SU-DHL-6 (cell line): Measurements from ENCODE around the gene NREP.

ENCODE experiments used
- EZH2phosphoT487 ChIP-seq: fragments of 200-600 bp; sonication (generic), shearing (Covaris generic); conservative IDR thresholded peaks from 2 replicates; pipeline ENCODE4 v1.6.1; 2018; ENCODE audit warnings: mild to moderate bottlenecking, antibody characterized with exemption, low read length, moderate library complexity, mixed read lengths
- TF ChIP-seq, protein P1 (sequence below): fragments of 200-600 bp; sonication (generic); IDR thresholded peaks from one replicate; pipeline ENCODE4 v1.5.1; 2017; ENCODE audit warnings: antibody characterized with exemption, mild to moderate bottlenecking, low read length, moderate library complexity; ENCODE audit not compliant: insufficient read depth, poor library complexity, severe bottlenecking

DNA sequence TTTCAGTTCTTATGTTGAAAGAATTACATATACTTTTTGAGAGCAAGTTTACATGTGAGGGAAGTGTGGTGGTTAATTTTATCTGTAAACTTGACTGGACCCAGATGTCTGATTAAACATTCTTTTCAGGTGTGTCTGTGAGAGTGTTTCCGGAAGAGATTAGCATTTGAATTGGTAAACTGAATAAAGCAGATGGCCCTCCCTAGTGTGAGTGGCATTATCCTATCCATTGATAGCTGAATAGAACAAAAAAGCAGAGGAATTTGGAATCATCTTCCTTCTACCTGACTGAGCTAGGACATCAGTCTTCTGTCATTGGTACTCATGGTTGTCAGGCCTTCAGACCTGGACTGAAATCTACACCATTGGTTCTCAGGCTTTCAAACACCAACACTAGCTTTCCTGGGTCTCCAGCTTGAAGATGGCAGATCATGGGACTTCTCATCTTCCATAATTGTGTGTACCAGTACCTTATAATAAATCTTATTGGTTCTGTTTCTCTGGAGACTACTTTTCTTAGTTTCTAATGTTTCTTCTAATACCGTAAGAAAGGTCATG, 36.6 kb downstream of the NREP start:
- TF ChIP-seq, protein P1, sequence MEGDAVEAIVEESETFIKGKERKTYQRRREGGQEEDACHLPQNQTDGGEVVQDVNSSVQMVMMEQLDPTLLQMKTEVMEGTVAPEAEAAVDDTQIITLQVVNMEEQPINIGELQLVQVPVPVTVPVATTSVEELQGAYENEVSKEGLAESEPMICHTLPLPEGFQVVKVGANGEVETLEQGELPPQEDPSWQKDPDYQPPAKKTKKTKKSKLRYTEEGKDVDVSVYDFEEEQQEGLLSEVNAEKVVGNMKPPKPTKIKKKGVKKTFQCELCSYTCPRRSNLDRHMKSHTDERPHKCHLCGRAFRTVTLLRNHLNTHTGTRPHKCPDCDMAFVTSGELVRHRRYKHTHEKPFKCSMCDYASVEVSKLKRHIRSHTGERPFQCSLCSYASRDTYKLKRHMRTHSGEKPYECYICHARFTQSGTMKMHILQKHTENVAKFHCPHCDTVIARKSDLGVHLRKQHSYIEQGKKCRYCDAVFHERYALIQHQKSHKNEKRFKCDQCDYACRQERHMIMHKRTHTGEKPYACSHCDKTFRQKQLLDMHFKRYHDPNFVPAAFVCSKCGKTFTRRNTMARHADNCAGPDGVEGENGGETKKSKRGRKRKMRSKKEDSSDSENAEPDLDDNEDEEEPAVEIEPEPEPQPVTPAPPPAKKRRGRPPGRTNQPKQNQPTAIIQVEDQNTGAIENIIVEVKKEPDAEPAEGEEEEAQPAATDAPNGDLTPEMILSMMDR = no peak
- TF ChIP-seq EZH2phosphoT487 = no peak
